Stimulated activated effector memory CD8-positive, alpha-beta T cell treated with anti-CD3 and anti-CD28 coated beads, Interleukin-12 subunit alpha, Interleukin-12 subunit beta, amount 100 ng/mL, for 72 hours (primary cell): Measurements from ENCODE around the gene ARL6IP4.

Experiments
- ATAC-seq: fragments of 150-1000 bp; cut with Tn5 transposase; 2 replicates; pipeline ENCODE4 v1.10.0; 2021
- DNase-seq, 2 donors: peaks; one replicate each; pipeline ENCODE4 v3.0.0; 2021 to 2022; ENCODE audit warnings: low spot score in 2 of 2
- H3K27ac Mint-ChIP-seq: one replicate; pipeline ENCODE4 v1.8.0; 2022; ENCODE audit warnings: mild to moderate bottlenecking, mixed read lengths
- H3K36me3 Mint-ChIP-seq: one replicate; pipeline ENCODE4 v1.8.0; 2022; ENCODE audit warnings: mild to moderate bottlenecking, mixed read lengths
- H3K4me1 Mint-ChIP-seq: one replicate; pipeline ENCODE4 v1.8.0; 2022; ENCODE audit warnings: mixed read lengths
- H3K4me3 Mint-ChIP-seq: one replicate; pipeline ENCODE4 v1.8.0; 2022; ENCODE audit warnings: mild to moderate bottlenecking, mixed read lengths
- H3K9me3 Mint-ChIP-seq: one replicate; pipeline ENCODE4 v1.8.0; 2022; ENCODE audit warnings: mixed read lengths

ARL6IP4 gene

GRCh38 chr12:122981587-122982476 is 1.4 kb downstream of the ARL6IP4 start:
- ATAC-seq (no peak), DNase-seq (no peak)
- Mint-ChIP-seq H3K36me3 (peaks cover 33% of the 10 kb centered on the region), H3K27ac (peak overlapping the region; percentile 91), H3K4me1 (peaks cover 42% of the 10 kb centered on the region), H3K9me3 (no peaks in the 10 kb centered on the region), H3K4me3 (peak overlapping the region; percentile 86)

GRCh38 chr12:122982477-122982815 is 2.0 kb downstream of the ARL6IP4 start:
- DNase-seq, result no peak
- no peak for ATAC-seq
- Mint-ChIP-seq H3K4me3 (peak overlapping the region; percentile 86), H3K27ac (peak overlapping the region; percentile 91), H3K36me3 (peaks cover 33% of the 10 kb centered on the region), H3K4me1 (peaks cover 42% of the 10 kb centered on the region), H3K9me3 (no peaks in the 10 kb centered on the region)

GRCh38 chr12:122982963-122983788 is 2.7 kb downstream of the ARL6IP4 start:
- Mint-ChIP-seq H3K9me3 (no peaks in the 10 kb centered on the region), H3K4me1 (peaks cover 37% of the 10 kb centered on the region), H3K4me3 (peak overlapping the region; percentile 86), H3K36me3 (peaks cover 33% of the 10 kb centered on the region), H3K27ac (peak overlapping the region; percentile 91)
- ATAC-seq, result no peak
- no peak for DNase-seq

- Mint-ChIP-seq H3K9me3 (no peaks in the 10 kb centered on the region), H3K4me1 (peaks cover 35% of the 10 kb centered on the region), H3K27ac (peak overlapping the region; percentile 91), H3K36me3 (peaks cover 33% of the 10 kb centered on the region), H3K4me3 (peak overlapping the region; percentile 86)
- ATAC-seq (no peak), DNase-seq (no peak)
Measured at GRCh38 chr12:122983789-122984515, 3.5 kb downstream of the ARL6IP4 start.

DNA sequence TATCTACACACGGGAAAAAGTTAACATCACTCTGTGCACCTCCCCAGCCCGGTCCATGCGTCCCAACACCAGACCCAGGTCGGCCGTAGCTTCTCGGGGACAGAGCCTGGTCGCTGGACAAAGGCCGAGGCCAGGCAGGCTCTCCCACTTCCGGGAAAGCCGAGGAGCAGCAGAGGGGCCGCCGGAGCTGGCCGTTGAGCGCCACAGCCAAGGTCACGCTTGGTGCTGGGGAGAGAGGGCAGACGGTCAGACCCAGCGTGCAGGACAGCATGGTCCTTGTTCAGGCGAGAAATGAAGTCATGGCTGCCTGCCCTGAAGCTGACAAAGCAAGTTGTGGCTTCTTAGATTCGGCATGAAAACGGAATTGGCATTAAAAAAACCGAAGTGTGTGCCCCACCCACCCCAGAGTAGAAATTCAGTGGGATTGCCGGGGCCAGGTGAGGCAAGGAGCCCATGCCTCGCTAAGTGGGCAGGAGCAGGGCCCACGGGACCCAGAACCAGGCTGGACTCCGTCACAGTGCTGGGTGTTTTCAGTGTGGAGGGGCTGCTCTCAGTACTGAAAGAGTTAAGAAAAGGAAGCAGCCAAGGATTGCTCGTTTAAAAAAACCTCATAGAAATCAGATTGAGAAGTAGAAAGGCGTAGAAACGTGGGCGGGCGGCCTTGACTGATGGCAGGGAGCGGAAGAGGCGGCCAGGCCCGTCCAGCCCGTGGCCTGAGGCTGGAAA is 4.3 kb downstream of the ARL6IP4 start:
- H3K27ac Mint-ChIP-seq, result peak overlapping the region; percentile 49
- no peaks in the 10 kb centered on the region for H3K9me3 Mint-ChIP-seq
- ATAC-seq (no peak), DNase-seq (no peak)
- no peak overlapping the region for H3K4me3 Mint-ChIP-seq
- H3K36me3 Mint-ChIP-seq, result peaks cover 33% of the 10 kb centered on the region
- H3K4me1 Mint-ChIP-seq, result peaks cover 35% of the 10 kb centered on the region

DNA sequence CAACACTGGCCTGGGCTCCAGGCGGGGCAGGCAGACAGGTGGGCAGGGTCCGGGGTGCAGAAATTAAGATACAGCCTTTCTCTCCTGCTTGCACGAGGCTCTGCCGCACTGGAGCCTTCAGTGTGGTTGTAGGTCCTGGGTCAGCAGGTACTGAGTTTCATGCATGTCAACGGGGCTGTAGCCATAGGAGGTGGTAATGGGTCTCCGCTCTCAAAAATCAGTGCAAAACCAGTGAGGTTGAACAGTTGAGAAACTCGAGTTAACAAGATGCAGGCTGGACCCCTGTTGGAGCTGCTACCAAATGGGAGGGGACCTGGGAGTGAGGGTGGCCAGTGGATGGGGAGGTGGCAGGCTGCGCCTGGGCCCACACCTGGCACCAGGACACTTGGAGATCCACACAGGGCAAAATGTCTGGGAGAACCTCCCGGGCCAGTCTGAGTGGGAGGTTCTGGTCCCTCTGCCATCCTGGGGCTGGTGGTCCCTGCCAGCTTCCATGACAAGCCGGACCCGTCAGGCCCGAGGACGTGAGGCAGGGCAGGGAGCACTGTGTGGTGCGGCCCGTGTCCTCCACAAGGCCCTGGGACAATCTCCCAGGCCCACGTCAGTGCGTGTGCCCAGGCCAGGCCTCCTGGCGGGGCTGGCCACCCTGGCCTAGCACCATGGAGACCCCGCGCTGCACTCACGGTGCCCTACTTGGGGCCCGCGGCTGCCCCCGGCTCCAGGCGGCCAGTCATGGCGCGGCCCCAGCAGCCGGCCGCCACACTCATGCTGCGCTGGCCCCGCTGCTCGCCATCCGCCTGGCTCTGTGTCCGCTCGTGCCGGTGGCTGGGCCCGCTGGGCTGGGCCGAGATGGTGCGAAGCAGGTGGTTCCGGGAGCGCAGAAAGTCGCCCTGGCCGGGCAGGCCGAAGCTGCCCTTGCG is 5.1 kb downstream of the ARL6IP4 start:
- H3K4me3 Mint-ChIP-seq, result no peak overlapping the region
- H3K36me3 Mint-ChIP-seq, result peaks cover 33% of the 10 kb centered on the region

DNA sequence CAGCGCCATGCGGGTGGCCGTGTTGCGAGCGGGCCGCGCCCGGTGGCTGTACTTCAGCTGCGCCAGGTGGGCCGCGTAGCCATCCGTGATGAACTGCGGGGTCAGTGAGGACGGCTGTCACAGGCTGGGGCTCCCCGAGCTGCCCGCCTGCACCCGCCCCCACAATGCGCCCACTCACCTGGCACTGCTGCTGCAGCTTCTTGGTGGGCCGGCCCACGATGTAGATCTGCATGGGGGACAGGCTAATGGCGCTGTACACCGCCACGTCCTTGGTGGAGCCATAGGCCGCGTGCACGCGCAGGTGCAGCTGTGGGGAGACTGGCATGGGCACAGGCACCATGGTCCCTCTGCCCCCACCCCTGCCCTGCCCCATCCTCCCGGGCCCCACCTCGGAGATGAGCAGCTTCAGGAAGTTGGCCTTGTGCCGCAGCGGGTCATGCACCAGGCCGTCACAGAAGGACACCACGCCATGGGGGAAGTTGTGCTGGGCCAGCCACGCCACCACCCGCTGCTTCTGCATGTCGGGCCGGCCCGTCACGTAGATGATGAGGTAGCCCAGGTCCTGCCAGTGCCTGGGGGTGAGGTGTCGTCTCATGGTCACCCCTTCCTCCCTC is 5.9 kb downstream of the ARL6IP4 start:
- Mint-ChIP-seq H3K4me3 (no peak overlapping the region), H3K4me1 (peaks cover 33% of the 10 kb centered on the region), H3K27ac (no peak overlapping the region), H3K36me3 (peaks cover 31% of the 10 kb centered on the region), H3K9me3 (no peaks in the 10 kb centered on the region)
- DNase-seq (no peak), ATAC-seq (no peak)

More for the DNA sequence above, 5.1 kb downstream of the ARL6IP4 start:
- ATAC-seq (no peak), DNase-seq (no peak)
- Mint-ChIP-seq H3K27ac (peak overlapping the region; percentile 49), H3K9me3 (no peaks in the 10 kb centered on the region), H3K4me1 (peaks cover 35% of the 10 kb centered on the region)

DNA sequence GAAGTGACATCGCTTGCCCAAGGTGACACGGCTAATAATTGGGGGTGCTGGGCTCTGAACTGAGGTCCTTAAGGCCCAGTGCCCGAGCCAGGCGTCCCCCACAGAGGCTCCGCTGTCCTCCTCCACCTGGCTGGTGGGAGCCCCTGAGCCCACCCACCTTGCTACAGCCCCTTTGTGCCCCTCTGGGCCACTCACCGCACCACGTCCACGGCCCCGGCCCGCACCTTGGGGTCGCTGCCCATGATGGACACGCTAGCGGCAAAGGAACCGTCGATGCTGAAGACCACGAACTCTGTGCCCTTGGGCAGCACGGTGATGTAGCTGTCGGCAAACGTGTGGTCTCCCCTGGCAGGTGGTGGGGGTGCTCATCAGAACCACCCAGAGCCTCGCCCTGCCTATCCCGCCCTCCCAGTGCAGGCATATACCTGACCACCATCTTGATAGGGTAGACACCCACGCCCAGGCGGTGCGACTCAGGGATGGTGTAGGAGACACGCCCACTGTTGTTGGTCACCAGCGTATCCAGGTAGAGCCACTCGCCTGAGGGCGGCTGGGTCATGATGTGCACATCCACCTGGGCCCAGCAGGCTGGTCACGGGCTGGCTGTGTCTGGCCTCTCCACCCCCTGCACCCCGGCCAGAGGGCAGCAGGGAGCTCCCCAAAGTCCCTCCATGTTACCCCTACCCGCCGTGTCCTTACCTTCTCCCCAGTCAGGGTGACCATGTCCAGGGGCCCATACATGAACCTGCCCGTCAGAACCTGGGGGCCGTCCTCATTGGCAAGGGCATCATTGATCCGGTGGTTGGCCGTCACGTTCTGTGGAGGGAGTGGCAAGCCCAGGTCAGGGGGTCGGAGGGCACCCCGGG is 6.8 kb downstream of the ARL6IP4 start:
- Mint-ChIP-seq H3K27ac (no peak overlapping the region), H3K4me1 (peaks cover 24% of the 10 kb centered on the region), H3K9me3 (no peaks in the 10 kb centered on the region), H3K4me3 (no peak overlapping the region), H3K36me3 (peaks cover 22% of the 10 kb centered on the region)
- DNase-seq, result no peak
- no peak for ATAC-seq

DNA sequence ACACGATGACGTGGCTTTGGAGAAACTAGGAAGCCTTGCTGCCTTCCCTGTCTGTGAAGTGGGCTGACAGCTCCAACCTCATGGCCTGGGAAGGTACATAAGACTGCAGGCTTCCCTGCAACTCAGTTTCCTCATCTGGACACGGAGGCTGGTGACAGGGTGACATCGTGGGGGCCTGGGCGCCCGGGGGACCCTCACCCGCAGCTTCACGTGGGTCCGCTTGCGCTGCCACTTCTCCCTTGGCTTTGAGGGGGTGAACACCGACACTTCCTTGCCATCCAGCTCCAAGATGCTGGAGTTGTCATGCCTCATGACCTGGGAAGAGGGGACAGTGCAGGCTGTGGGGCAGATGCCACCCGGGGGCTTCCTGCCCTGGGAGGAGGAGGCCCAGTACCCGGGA is 7.6 kb downstream of the ARL6IP4 start:
- Mint-ChIP-seq H3K27ac (no peak overlapping the region), H3K36me3 (peaks cover 14% of the 10 kb centered on the region), H3K4me1 (peaks cover 17% of the 10 kb centered on the region), H3K4me3 (no peak overlapping the region), H3K9me3 (no peaks in the 10 kb centered on the region)
- DNase-seq (no peak), ATAC-seq (no peak)

DNA sequence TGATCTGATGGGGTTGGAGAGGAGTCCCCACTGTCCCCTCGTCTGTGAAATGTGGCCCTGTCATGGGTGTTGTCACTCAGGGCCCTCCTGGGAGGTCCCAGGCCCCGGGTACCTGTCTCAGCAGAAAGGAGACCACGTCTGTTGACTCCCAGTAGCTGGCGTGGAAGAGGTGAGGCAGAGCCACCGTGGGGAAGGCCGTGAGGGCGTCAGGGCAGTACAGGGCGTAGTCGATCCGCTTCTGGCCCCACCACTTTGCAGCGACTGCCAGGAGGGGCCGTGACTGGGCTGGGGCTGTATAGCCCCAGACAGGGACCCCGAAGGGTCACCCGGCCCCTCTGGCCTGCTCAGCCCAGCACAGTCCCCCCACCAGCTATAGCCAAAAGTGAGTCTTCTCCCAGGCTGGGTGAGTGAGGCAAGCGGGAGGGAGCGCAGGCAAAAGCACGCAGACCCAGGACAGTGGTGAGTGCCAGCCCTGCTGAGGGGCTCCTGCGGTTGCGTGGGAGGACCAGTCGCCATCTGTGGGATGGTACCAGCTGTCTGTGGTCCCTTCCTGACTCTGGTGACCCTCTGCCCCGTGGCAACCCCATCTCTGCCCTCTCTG is 8.2 kb downstream of the ARL6IP4 start:
- no peak overlapping the region for H3K27ac Mint-ChIP-seq
- DNase-seq, result no peak
- H3K9me3 Mint-ChIP-seq, result no peaks in the 10 kb centered on the region
- H3K36me3 Mint-ChIP-seq, result peaks cover 8% of the 10 kb centered on the region
- ATAC-seq, result no peak
- H3K4me1 Mint-ChIP-seq, result peaks cover 16% of the 10 kb centered on the region
- H3K4me3 Mint-ChIP-seq, result no peak overlapping the region

- Mint-ChIP-seq H3K4me1 (peaks cover 15% of the 10 kb centered on the region), H3K4me3 (no peak overlapping the region), H3K36me3 (peaks cover 1% of the 10 kb centered on the region), H3K27ac (no peak overlapping the region), H3K9me3 (no peaks in the 10 kb centered on the region)
- DNase-seq, result no peak
- no peak for ATAC-seq
Measured at GRCh38 chr12:122989225-122989839, 8.9 kb downstream of the ARL6IP4 start.

- H3K36me3 Mint-ChIP-seq, result no peaks in the 10 kb centered on the region
- no peak for ATAC-seq
- H3K4me3 Mint-ChIP-seq, result no peak overlapping the region
- H3K27ac Mint-ChIP-seq, result no peak overlapping the region
- DNase-seq, result no peak
- H3K4me1 Mint-ChIP-seq, result peaks cover 11% of the 10 kb centered on the region
- H3K9me3 Mint-ChIP-seq, result no peaks in the 10 kb centered on the region
Measured at GRCh38 chr12:122989874-122990419, 9.5 kb downstream of the ARL6IP4 start.
